HG02938 (cell line): ENCODE results near the gene SLC39A6.
"Not testable (repeated sequence)": the region's sequence is repeated elsewhere in the genome, so short reads cannot be mapped to it uniquely, and the experiment has no call there.

ENCODE experiments used
- ATAC-seq: cut with Tn5 transposase; IDR thresholded peaks from one replicate; pipeline ENCODE4 v1.9.1; 2021; ENCODE audit warnings: mild to moderate bottlenecking, moderate library complexity; ENCODE audit not compliant: unreplicated experiment

The SLC39A6 gene

GRCh38 chr18:36141576-36141975 is 12.4 kb upstream of the SLC39A6 start:
- no peak for ATAC-seq

GRCh38 chr18:36139245-36139644 is 10.1 kb upstream of the SLC39A6 start:
- ATAC-seq, result no peak

GRCh38 chr18:36135264-36135663 is 6.1 kb upstream of the SLC39A6 start:
- no peak for ATAC-seq

- no peak for ATAC-seq
These were observed 3.6 kb upstream of the SLC39A6 start for GRCh38 chr18:36132756-36133155.

- no peak for ATAC-seq
These were observed 2.7 kb upstream of the SLC39A6 start for GRCh38 chr18:36131692-36132483.

GRCh38 chr18:36130883-36131653 is 1.9 kb upstream of the SLC39A6 start:
- no peak for ATAC-seq

GRCh38 chr18:36130039-36130831 is 1.1 kb upstream of the SLC39A6 start:
- ATAC-seq, result peak; percentile 25

GRCh38 chr18:36128907-36129299 is 237 bp downstream of the SLC39A6 start:
- peak; percentile 21 for ATAC-seq

GRCh38 chr18:36128530-36128870 is 640 bp downstream of the SLC39A6 start:
- ATAC-seq, result no peak

- ATAC-seq, result no peak
These were observed 1.2 kb downstream of the SLC39A6 start for GRCh38 chr18:36127836-36128529.

GRCh38 chr18:36126668-36127067 is 2.5 kb downstream of the SLC39A6 start:
- ATAC-seq, result no peak

GRCh38 chr18:36124841-36125240 is 4.3 kb downstream of the SLC39A6 start:
- ATAC-seq, result no peak

GRCh38 chr18:36120297-36120696 is 8.8 kb downstream of the SLC39A6 start:
- ATAC-seq, result no peak

GRCh38 chr18:36116771-36117170 is 12.4 kb downstream of the SLC39A6 start:
- ATAC-seq, result not testable (repeated sequence)

- ATAC-seq, result no peak
These were observed 14.4 kb downstream of the SLC39A6 start for GRCh38 chr18:36114738-36115137.

- ATAC-seq, result no peak
These were observed 14.9 kb downstream of the SLC39A6 start for GRCh38 chr18:36114251-36114650.

GRCh38 chr18:36112302-36112701 is 16.8 kb downstream of the SLC39A6 start:
- no peak for ATAC-seq

- no peak for ATAC-seq
These were observed 19.4 kb downstream of the SLC39A6 start for GRCh38 chr18:36109737-36110136.

GRCh38 chr18:36108601-36109000 is 20.5 kb downstream of the SLC39A6 start:
- no peak for ATAC-seq

- ATAC-seq, result no peak
These were observed 20.9 kb downstream of the SLC39A6 start for GRCh38 chr18:36108196-36108595.

GRCh38 chr18:36107477-36107876 is 21.7 kb downstream of the SLC39A6 start:
- ATAC-seq, result no peak
